HG02623 (cell line): Measurements from ENCODE around the gene HDC.

ENCODE experiments used
- ATAC-seq: cut with Tn5 transposase; IDR thresholded peaks from one replicate; pipeline ENCODE4 v1.9.1; 2021; ENCODE audit warnings: moderate library complexity; ENCODE audit not compliant: unreplicated experiment

Gene HDC

GRCh38 chr15:50228866-50229265, 36.7 kb downstream of the HDC start:
- ATAC-seq = no peak

- ATAC-seq = no peak
Measured at GRCh38 chr15:50227076-50227475, 38.5 kb downstream of the HDC start.

GRCh38 chr15:50225938-50226337, 39.6 kb downstream of the HDC start:
- no peak for ATAC-seq

- ATAC-seq = no peak
Measured at GRCh38 chr15:50225057-50225456, 40.5 kb downstream of the HDC start.

- ATAC-seq = no peak
Measured at GRCh38 chr15:50224606-50225005, 40.9 kb downstream of the HDC start.

- ATAC-seq = no peak
Measured at GRCh38 chr15:50222181-50222580, 43.3 kb downstream of the HDC start.

GRCh38 chr15:50219820-50220219, 45.7 kb downstream of the HDC start:
- ATAC-seq = no peak

GRCh38 chr15:50218691-50219090, 46.8 kb downstream of the HDC start:
- ATAC-seq = no peak

GRCh38 chr15:50218291-50218690, 47.2 kb downstream of the HDC start:
- no peak for ATAC-seq

GRCh38 chr15:50210462-50211157, 54.9 kb downstream of the HDC start:
- no peak for ATAC-seq

- ATAC-seq = no peak
Measured at GRCh38 chr15:50209809-50210208, 55.7 kb downstream of the HDC start.

GRCh38 chr15:50206020-50206419, 59.5 kb downstream of the HDC start:
- ATAC-seq = no peak

GRCh38 chr15:50202003-50202402, 63.5 kb downstream of the HDC start:
- ATAC-seq = no peak

- no peak for ATAC-seq
Measured at GRCh38 chr15:50192926-50193620, 72.5 kb downstream of the HDC start.

- ATAC-seq = no peak
Measured at GRCh38 chr15:50192164-50192563, 73.4 kb downstream of the HDC start.
